Neural crest cell (in vitro differentiated cells): ENCODE results near the gene MEGF9. TPM values are rescaled to one million over a fixed set of nuclear protein-coding genes. Genes with fewer than 3 reads are reported as not detected.

ENCODE experiments used
- DNase-seq: peaks from one replicate; pipeline ENCODE4 v3.0.0; 2021; ENCODE audit warnings: low read depth, mixed read lengths, low spot score
- H3K27ac Mint-ChIP-seq: one replicate; pipeline ENCODE4 v1.8.0; 2021; ENCODE audit warnings: mild to moderate bottlenecking, mixed read lengths; ENCODE audit not compliant: unreplicated experiment
- H3K27me3 Mint-ChIP-seq: 2 replicates; pipeline ENCODE4 v1.8.0; 2021; ENCODE audit warnings: low read depth, mild to moderate bottlenecking, mixed read lengths
- H3K36me3 Mint-ChIP-seq: 2 replicates; pipeline ENCODE4 v1.8.0; 2021; ENCODE audit warnings: low read depth, mild to moderate bottlenecking, mixed read lengths
- H3K4me1 Mint-ChIP-seq: 2 replicates; pipeline ENCODE4 v1.8.0; 2021; ENCODE audit warnings: mixed read lengths
- H3K4me3 Mint-ChIP-seq: one replicate; pipeline ENCODE4 v1.8.0; 2021; ENCODE audit warnings: mild to moderate bottlenecking, mixed read lengths
- H3K9me3 Mint-ChIP-seq: 2 replicates; pipeline ENCODE4 v1.8.0; 2021; ENCODE audit warnings: mixed read lengths
- total RNA-seq: library from RNA; stranded (reverse); gene quantifications from 2 replicates; pipeline ENCODE4 v1.2.1, GENCODE V29; 2021
- TF ChIP-seq, protein P1 (sequence below): fragments of 200-600 bp; sonication (generic); conservative IDR thresholded peaks from 2 replicates; pipeline ENCODE4 v1.5.0; 2021; ENCODE audit warnings: antibody characterized with exemption, mild to moderate bottlenecking

Gene MEGF9
- total RNA-seq, 1 donor from 2014 or later: 22.2 TPM

DNA sequence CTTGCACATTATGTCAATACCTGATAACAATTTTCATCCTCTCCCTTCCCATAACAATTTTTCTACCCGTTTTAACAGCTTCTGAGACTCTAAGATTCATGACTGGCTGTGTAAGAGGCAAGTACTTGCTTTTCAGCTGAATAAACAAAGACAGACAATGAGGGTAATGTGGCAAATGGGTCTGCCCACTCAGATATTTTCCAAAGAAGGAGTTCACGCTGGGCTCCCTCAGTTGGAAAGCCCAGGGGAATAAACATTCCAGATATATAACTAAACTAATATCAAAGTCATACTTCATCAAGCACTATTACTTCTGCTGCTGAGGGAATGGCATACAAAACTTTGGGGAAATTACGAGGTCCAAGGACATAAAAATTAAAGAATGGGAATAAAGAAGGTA is 24.4 kb downstream of the MEGF9 start:
- TF ChIP-seq, protein P1, sequence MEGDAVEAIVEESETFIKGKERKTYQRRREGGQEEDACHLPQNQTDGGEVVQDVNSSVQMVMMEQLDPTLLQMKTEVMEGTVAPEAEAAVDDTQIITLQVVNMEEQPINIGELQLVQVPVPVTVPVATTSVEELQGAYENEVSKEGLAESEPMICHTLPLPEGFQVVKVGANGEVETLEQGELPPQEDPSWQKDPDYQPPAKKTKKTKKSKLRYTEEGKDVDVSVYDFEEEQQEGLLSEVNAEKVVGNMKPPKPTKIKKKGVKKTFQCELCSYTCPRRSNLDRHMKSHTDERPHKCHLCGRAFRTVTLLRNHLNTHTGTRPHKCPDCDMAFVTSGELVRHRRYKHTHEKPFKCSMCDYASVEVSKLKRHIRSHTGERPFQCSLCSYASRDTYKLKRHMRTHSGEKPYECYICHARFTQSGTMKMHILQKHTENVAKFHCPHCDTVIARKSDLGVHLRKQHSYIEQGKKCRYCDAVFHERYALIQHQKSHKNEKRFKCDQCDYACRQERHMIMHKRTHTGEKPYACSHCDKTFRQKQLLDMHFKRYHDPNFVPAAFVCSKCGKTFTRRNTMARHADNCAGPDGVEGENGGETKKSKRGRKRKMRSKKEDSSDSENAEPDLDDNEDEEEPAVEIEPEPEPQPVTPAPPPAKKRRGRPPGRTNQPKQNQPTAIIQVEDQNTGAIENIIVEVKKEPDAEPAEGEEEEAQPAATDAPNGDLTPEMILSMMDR: no peak
- no peak for DNase-seq
- H3K27ac Mint-ChIP-seq: no peak overlapping the region
- peaks cover 2% of the 10 kb centered on the region for H3K36me3 Mint-ChIP-seq
- H3K4me1 Mint-ChIP-seq: peaks cover 25% of the 10 kb centered on the region
- peaks cover 2% of the 10 kb centered on the region for H3K9me3 Mint-ChIP-seq
- no peaks in the 10 kb centered on the region for H3K27me3 Mint-ChIP-seq
- no peak overlapping the region for H3K4me3 Mint-ChIP-seq

DNA sequence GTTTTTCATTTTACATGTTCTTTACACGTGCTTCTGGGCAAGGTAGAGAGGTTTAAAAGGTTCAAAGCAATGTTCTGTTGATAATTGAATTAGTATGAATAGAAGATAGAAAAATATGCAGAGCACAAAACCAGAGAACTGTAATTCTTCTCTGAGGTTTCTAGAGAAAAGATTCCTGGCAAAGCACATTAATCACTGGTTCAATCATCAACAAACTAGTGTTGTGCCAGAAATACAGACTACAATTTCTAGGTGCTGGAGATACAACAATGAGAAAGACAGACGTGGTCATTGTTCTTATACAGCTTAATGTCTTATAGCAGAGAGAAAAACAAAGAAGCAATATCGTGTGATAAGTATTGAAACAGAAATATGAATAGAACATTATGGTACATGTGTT is 25.5 kb downstream of the MEGF9 start:
- no peak for DNase-seq
- TF ChIP-seq, protein P1: no peak
- H3K27ac Mint-ChIP-seq: no peak overlapping the region
- peaks cover 2% of the 10 kb centered on the region for H3K36me3 Mint-ChIP-seq
- H3K4me1 Mint-ChIP-seq: peaks cover 23% of the 10 kb centered on the region
- H3K9me3 Mint-ChIP-seq: peaks cover 2% of the 10 kb centered on the region
- no peak overlapping the region for H3K4me3 Mint-ChIP-seq
- no peaks in the 10 kb centered on the region for H3K27me3 Mint-ChIP-seq

DNA sequence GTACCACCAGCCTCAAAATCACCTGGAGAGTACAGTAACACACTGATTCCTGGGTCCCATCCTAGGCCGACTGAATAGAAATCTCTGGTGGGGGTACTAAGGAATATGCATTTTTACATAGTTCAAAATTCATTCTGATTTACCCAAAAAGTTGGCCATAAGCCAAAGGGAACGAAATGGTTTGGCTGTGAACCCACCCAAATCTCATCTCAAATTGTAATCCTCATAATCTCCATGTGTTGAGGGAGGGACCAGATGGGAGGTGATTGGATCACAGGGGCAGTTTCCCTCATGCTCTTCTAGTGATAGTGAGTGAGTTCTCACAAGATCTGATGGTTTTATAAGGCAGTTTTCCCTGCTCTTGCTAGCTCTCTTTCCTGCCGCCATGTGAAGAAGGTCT is 31.1 kb downstream of the MEGF9 start:
- H3K36me3 Mint-ChIP-seq: peaks cover 5% of the 10 kb centered on the region
- no peak overlapping the region for H3K27ac Mint-ChIP-seq
- peaks cover 7% of the 10 kb centered on the region for H3K4me1 Mint-ChIP-seq
- H3K9me3 Mint-ChIP-seq: peaks cover 2% of the 10 kb centered on the region
- DNase-seq: no peak
- TF ChIP-seq, protein P1: no peak
- H3K27me3 Mint-ChIP-seq: no peaks in the 10 kb centered on the region
- no peak overlapping the region for H3K4me3 Mint-ChIP-seq

DNA sequence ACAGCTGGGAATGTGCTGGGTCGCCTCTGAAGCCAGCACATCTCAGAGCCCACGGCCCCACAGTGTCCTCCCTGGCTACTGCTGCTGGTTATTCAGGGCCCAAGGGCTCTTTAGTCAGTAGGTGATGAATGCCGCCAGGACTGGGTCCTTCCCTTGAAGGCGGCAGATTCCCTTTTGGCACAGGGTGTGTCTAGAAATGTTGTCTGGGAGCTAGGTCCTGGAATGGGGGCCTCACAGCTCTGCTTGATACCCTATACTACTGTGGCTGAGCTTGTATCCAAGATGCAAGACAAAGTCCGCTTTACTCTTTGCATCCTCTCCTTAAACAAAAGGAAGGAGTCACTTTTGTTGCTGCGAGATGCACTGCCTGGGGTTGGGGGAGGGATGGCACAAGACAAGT is 33.1 kb downstream of the MEGF9 start:
- H3K4me1 Mint-ChIP-seq: peaks cover 7% of the 10 kb centered on the region
- H3K27me3 Mint-ChIP-seq: no peaks in the 10 kb centered on the region

DNA sequence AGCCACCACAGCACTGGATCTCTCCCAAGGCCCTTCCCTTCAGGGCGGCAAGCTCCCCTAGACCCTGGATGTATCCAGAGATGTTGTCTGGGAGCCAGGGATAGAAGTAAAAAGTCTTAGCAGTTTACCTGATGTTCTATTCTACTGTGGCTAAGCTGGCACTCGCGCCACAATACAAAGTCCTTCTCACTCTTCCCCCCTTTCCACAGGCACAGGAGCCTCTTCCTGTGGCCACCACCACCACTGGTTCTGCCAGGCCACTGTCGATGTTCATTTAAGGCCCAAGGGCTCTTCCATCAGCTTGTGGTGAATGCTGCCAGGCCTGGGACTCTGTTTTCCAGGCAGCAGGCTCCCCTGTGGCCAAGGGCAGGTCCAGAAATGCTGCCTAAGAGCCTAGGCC is 33.7 kb downstream of the MEGF9 start:
- peaks cover 3% of the 10 kb centered on the region for H3K36me3 Mint-ChIP-seq
- no peak for DNase-seq
- H3K27me3 Mint-ChIP-seq: no peaks in the 10 kb centered on the region
- H3K4me3 Mint-ChIP-seq: no peak overlapping the region
- TF ChIP-seq, protein P1: no peak
- H3K4me1 Mint-ChIP-seq: peaks cover 7% of the 10 kb centered on the region
- H3K9me3 Mint-ChIP-seq: no peaks in the 10 kb centered on the region
- H3K27ac Mint-ChIP-seq: no peak overlapping the region

More for the DNA sequence above, 33.1 kb downstream of the MEGF9 start:
- Mint-ChIP-seq H3K27ac (no peak overlapping the region), H3K9me3 (peaks cover 2% of the 10 kb centered on the region), H3K36me3 (peaks cover 5% of the 10 kb centered on the region), H3K4me3 (no peak overlapping the region)
- no peak for DNase-seq
- TF ChIP-seq, protein P1: no peak

DNA sequence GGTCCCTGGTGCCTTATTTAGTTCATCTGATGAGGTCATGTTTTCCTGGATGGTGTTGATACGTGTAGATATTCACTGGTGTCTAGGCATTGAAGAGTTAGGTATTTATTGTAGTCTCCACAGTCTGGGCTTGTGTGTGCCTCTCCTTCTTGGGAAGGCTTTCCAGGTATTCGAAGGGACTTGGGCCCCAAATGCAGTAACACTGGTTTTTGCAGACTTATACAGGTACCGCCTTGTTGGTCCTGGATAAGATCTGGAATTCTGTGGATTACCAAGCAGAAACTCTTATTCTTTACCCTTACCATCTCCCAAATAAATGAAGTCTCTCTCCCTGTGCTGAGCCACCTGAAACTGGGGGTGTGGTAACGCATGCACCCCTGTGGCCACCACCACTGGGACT is 34.1 kb downstream of the MEGF9 start:
- TF ChIP-seq, protein P1: no peak
- H3K27ac Mint-ChIP-seq: no peak overlapping the region
- H3K4me3 Mint-ChIP-seq: no peak overlapping the region
- no peaks in the 10 kb centered on the region for H3K9me3 Mint-ChIP-seq
- DNase-seq: no peak
- peaks cover 3% of the 10 kb centered on the region for H3K36me3 Mint-ChIP-seq
- H3K4me1 Mint-ChIP-seq: peaks cover 7% of the 10 kb centered on the region
- H3K27me3 Mint-ChIP-seq: no peaks in the 10 kb centered on the region
